ENCODE measurements around the gene SCAP. TPM values are rescaled to one million over a fixed set of nuclear protein-coding genes. Genes with fewer than 3 reads are reported as not detected.
A peak's percentile ranks its signal among the peaks of the same experiment; 100 is the strongest.
"Not testable (repeated sequence)": the region's sequence is repeated elsewhere in the genome, so short reads cannot be mapped to it uniquely, and the experiment has no call there.

SCAP gene
- total RNA-seq, 1 experiment from 2014 or later, result 104 TPM

GRCh38 chr3:47495886-47496285 is 20.1 kb upstream of the SCAP start:
- no peak for DNase-seq
- Histone ChIP-seq H3K4me3 (ENCODE audit: insufficient read depth, low read depth, low read length) (no peak overlapping the region), H3K27me3 (ENCODE audit: control insufficient read depth, insufficient read depth, low read length) (no peaks in the 10 kb centered on the region), H3K36me3 (replicated peaks; ENCODE audit: control insufficient read depth, insufficient read depth, low read length) (peaks cover 25% of the 10 kb centered on the region)

- DNase-seq, result no peak
- H3K27me3 ChIP-seq (ENCODE audit: control insufficient read depth, insufficient read depth, low read length), result no peaks in the 10 kb centered on the region
- peaks cover 22% of the 10 kb centered on the region for H3K36me3 ChIP-seq (replicated peaks; ENCODE audit: control insufficient read depth, insufficient read depth, low read length)
- no peak overlapping the region for H3K4me3 ChIP-seq (ENCODE audit: insufficient read depth, low read depth, low read length)
Observed at GRCh38 chr3:47495111-47495510, 19.4 kb upstream of the SCAP start.

DNA sequence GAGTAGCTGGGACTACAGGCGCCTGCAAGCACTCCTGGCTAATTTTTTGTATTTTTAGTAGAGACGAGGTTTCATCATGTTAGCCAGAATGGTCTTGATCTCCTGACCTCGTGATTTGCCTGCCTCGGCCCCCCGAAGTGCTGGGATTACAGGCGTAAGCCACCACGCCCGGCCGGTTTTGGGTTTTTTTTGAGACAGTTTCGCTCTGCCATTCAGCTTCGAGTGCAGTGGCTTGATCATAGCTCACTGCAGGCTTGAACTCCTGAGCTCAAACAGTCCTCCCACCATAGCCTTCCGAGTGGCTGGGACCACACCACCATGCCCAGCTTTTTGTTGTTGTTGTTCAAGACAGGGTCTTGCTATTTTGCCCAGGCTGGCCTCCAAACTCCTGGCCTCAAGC is 16.0 kb upstream of the SCAP start:
- Histone ChIP-seq H3K27me3 (ENCODE audit: control insufficient read depth, insufficient read depth, low read length) (no peaks in the 10 kb centered on the region), H3K36me3 (replicated peaks; ENCODE audit: control insufficient read depth, insufficient read depth, low read length) (peaks cover 11% of the 10 kb centered on the region)
- no peak for DNase-seq

GRCh38 chr3:47491186-47491585 is 15.4 kb upstream of the SCAP start:
- no peak for DNase-seq

More for the DNA sequence above, 16.0 kb upstream of the SCAP start:
- no peak overlapping the region for H3K4me3 ChIP-seq (ENCODE audit: insufficient read depth, low read depth, low read length)

GRCh38 chr3:47487265-47487664 is 11.5 kb upstream of the SCAP start:
- no peak overlapping the region for H3K4me3 ChIP-seq (ENCODE audit: insufficient read depth, low read depth, low read length)
- H3K36me3 ChIP-seq (replicated peaks; ENCODE audit: control insufficient read depth, insufficient read depth, low read length), result no peaks in the 10 kb centered on the region
- no peaks in the 10 kb centered on the region for H3K27me3 ChIP-seq (ENCODE audit: control insufficient read depth, insufficient read depth, low read length)
- DNase-seq, result no peak

More at GRCh38 chr3:47491186-47491585, 15.4 kb upstream of the SCAP start:
- Histone ChIP-seq H3K27me3 (ENCODE audit: control insufficient read depth, insufficient read depth, low read length) (no peaks in the 10 kb centered on the region), H3K4me3 (ENCODE audit: insufficient read depth, low read depth, low read length) (no peak overlapping the region), H3K36me3 (replicated peaks; ENCODE audit: control insufficient read depth, insufficient read depth, low read length) (peaks cover 9% of the 10 kb centered on the region)

DNA sequence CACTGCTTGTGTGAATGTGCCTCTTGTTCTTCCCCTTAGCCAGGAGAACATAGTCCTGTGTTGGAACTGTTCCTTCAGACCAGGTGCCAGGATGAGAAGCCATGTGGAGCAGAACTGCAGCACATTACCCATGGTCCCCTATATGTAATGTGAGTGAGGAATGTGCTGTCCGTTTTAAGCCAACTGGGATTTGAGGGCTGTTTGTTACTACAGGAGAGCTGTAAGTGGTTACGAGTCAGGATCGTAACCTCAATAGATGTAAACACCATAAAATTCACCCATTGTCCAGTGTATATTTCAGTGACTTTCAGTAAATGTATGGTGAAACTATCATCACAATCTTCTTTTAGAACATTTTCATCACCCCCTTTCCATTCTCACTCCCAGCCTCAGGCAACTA is 10.1 kb upstream of the SCAP start:
- H3K36me3 ChIP-seq (replicated peaks; ENCODE audit: control insufficient read depth, insufficient read depth, low read length), result no peaks in the 10 kb centered on the region

GRCh38 chr3:47482366-47482765 is 6.6 kb upstream of the SCAP start:
- Histone ChIP-seq H3K27me3 (ENCODE audit: control insufficient read depth, insufficient read depth, low read length) (no peaks in the 10 kb centered on the region), H3K4me3 (ENCODE audit: insufficient read depth, low read depth, low read length) (no peak overlapping the region), H3K36me3 (replicated peaks; ENCODE audit: control insufficient read depth, insufficient read depth, low read length) (no peaks in the 10 kb centered on the region)
- DNase-seq, result no peak

More for the DNA sequence above, 10.1 kb upstream of the SCAP start:
- Histone ChIP-seq H3K27me3 (ENCODE audit: control insufficient read depth, insufficient read depth, low read length) (no peaks in the 10 kb centered on the region), H3K4me3 (ENCODE audit: insufficient read depth, low read depth, low read length) (no peak overlapping the region)
- DNase-seq, result no peak

- H3K36me3 ChIP-seq (replicated peaks; ENCODE audit: control insufficient read depth, insufficient read depth, low read length); H3K4me3 ChIP-seq (ENCODE audit: insufficient read depth, low read depth, low read length); DNase-seq; H3K27me3 ChIP-seq (ENCODE audit: control insufficient read depth, insufficient read depth, low read length): not testable (repeated sequence)
Observed at GRCh38 chr3:47481763-47482162, 6.0 kb upstream of the SCAP start.

DNA sequence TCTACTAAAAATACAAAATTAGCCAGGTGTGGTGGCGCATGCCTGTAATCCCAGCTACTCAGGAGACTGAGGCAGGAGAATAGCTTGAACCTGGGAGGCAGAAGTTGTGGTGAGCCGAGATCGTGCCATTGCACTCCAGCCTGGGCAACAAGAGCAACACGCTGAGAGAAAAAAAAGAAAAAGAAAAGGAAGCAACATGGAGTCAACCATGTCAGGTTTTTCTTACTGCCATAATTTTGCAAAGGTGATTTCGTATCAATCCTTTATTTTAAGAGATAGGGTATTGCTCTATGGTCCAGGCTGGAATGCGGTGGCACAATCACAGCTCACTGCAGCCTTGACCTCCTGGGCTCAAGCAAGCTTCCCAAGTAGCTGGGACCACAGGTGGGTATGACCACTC is 4.5 kb upstream of the SCAP start:
- H3K4me3 ChIP-seq (ENCODE audit: insufficient read depth, low read depth, low read length); H3K36me3 ChIP-seq (replicated peaks; ENCODE audit: control insufficient read depth, insufficient read depth, low read length): not testable (repeated sequence)

DNA sequence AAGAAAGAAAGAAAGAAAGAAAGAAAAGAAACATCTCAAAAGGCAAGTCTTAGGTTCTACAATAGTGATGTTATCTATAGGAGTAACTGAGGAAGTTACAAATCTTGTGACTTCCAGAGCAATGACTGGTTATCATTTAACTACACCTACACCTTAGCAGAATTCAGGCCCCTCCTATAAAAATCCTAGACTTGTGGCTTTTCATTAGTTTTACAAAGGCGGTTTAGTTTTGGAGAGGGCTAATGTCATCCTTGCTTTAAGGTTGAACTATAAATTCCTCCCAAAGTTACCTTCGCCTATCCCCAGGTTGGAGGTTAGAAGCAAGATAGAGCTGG is 4.1 kb upstream of the SCAP start:
- no peaks in the 10 kb centered on the region for H3K36me3 ChIP-seq (replicated peaks; ENCODE audit: control insufficient read depth, insufficient read depth, low read length)
- DNase-seq, result no peak
- no peaks in the 10 kb centered on the region for H3K27me3 ChIP-seq (ENCODE audit: control insufficient read depth, insufficient read depth, low read length)
- H3K4me3 ChIP-seq (ENCODE audit: insufficient read depth, low read depth, low read length), result no peak overlapping the region

More for the DNA sequence above, 4.5 kb upstream of the SCAP start:
- not testable (repeated sequence) for H3K27me3 ChIP-seq (ENCODE audit: control insufficient read depth, insufficient read depth, low read length); DNase-seq

GRCh38 chr3:47478022-47478421 is 2.3 kb upstream of the SCAP start:
- no peaks in the 10 kb centered on the region for H3K27me3 ChIP-seq (ENCODE audit: control insufficient read depth, insufficient read depth, low read length)
- H3K4me3 ChIP-seq (ENCODE audit: insufficient read depth, low read depth, low read length), result no peak overlapping the region
- no peaks in the 10 kb centered on the region for H3K36me3 ChIP-seq (replicated peaks; ENCODE audit: control insufficient read depth, insufficient read depth, low read length)
- DNase-seq, result no peak

DNA sequence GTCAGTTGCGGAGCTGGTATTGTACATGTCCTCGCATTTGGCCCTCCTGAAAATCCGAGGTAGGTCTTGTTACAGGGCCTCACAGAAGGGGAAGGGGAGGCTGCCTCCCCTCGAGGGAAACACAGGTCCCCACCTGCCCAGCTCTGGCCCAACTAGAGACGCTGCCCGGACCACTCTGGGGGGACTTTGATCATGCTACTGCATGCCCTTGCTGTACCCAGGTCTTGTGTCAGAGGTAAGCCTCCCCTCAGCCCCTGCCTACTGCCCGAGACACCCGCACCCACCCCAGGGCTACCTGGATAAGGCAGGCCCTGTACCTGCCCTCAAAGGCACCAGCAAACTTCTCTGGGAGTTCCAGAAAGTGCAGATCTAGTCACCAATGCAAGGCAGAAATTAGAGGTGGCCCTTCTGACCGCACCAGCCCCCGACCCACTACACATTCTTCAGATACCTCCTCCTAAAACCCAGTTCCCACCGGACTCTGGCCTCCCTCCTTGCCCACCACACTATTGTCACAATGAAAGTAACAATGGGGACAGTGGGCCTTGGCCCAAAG is 981 bp upstream of the SCAP start:
- no peaks in the 10 kb centered on the region for H3K27me3 ChIP-seq (ENCODE audit: control insufficient read depth, insufficient read depth, low read length)
- H3K36me3 ChIP-seq (replicated peaks; ENCODE audit: control insufficient read depth, insufficient read depth, low read length), result no peaks in the 10 kb centered on the region
- DNase-seq, result no peak
- H3K4me3 ChIP-seq (ENCODE audit: insufficient read depth, low read depth, low read length), result no peak overlapping the region

- H3K27me3 ChIP-seq (ENCODE audit: control insufficient read depth, insufficient read depth, low read length), result no peaks in the 10 kb centered on the region
- DNase-seq, result no peak
- H3K4me3 ChIP-seq (ENCODE audit: insufficient read depth, low read depth, low read length), result 0 out of 2 replicates have a peak overlapping the region, but pooled peaks have one; percentile 17
- H3K36me3 ChIP-seq (replicated peaks; ENCODE audit: control insufficient read depth, insufficient read depth, low read length), result no peaks in the 10 kb centered on the region
Observed at GRCh38 chr3:47476330-47476626, 537 bp upstream of the SCAP start.

DNA sequence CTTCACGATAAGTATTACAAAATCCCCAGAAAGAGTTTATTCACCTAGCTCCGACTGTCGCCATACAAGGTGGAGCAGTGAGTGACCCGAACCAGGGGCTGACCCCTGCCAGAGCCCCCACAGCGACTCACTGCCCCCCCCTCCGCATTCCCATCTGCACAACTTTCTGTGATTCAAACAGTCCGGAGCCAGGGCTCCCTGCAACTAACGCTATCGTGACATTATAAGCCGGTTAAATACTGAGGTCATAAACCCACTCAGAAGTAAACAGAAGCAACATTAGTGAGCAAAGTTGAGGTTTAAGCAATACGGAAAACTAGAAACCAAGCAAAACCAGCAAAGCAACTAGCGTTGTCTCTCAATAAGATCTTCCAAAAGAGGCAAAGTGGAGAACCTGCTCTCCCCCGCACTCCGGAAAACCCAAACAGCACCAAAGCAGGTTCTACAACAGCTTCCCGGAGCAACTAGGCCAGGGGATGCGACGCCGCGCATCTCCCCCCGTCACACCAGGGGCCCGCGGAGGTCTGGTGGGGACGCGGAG is 642 bp downstream of the SCAP start:
- H3K4me3 ChIP-seq (ENCODE audit: insufficient read depth, low read depth, low read length), result peak overlapping the region; percentile 84
- peak; percentile 66 for DNase-seq
- H3K27me3 ChIP-seq (ENCODE audit: control insufficient read depth, insufficient read depth, low read length), result no peaks in the 10 kb centered on the region
- H3K36me3 ChIP-seq (replicated peaks; ENCODE audit: control insufficient read depth, insufficient read depth, low read length), result no peaks in the 10 kb centered on the region

DNA sequence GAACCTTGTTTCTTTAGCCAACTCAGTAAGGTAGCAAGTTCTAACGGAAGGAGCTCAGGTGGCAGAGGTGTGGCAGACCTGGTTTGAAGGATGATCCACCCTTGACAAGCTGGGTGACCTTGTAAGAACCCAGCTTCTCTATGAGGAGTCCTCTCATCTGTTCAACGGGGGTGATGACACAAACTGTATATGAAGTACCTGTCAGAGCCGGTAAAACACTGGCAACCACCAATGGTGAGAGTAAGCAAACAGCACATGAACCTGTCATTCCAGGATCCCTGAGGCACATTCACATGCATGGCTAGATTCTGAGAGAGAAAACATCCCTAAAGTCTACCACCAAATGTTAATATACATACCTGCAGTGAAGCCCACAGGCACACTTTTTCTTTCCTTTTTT is 2.4 kb downstream of the SCAP start:
- no peaks in the 10 kb centered on the region for H3K27me3 ChIP-seq (ENCODE audit: control insufficient read depth, insufficient read depth, low read length)
- H3K4me3 ChIP-seq (ENCODE audit: insufficient read depth, low read depth, low read length), result no peak overlapping the region
- no peak for DNase-seq
- H3K36me3 ChIP-seq (replicated peaks; ENCODE audit: control insufficient read depth, insufficient read depth, low read length), result no peaks in the 10 kb centered on the region

DNA sequence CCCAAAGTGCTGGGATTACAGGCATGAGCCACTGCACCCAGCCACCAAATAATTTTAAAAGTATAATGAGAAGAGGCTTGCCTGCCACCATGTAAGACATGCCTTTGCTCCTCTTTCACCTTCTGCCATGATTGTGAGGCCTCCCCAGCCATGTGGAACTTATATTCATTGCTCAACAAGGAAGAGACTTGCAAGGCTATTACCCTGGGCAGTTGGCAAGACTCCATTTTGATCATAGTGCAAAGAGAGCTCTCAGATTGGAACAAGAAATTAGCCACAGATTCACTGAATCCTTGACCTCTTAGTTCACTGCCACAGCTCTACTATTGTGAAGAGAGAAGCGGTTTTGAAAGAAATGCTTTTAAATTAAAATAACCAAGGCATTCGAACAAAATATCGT is 6.1 kb downstream of the SCAP start:
- Histone ChIP-seq H3K27me3 (ENCODE audit: control insufficient read depth, insufficient read depth, low read length) (no peaks in the 10 kb centered on the region), H3K36me3 (replicated peaks; ENCODE audit: control insufficient read depth, insufficient read depth, low read length) (no peaks in the 10 kb centered on the region), H3K4me3 (ENCODE audit: insufficient read depth, low read depth, low read length) (no peak overlapping the region)
- DNase-seq, result no peak

All from H7 (cell line).